ENCODE data around the gene CFAP58. TPM values are rescaled to one million over a fixed set of nuclear protein-coding genes. Genes with fewer than 3 reads are reported as not detected.

Gene CFAP58
- total RNA-seq, 1 experiment from 2014 or later = 0.26 TPM

DNA sequence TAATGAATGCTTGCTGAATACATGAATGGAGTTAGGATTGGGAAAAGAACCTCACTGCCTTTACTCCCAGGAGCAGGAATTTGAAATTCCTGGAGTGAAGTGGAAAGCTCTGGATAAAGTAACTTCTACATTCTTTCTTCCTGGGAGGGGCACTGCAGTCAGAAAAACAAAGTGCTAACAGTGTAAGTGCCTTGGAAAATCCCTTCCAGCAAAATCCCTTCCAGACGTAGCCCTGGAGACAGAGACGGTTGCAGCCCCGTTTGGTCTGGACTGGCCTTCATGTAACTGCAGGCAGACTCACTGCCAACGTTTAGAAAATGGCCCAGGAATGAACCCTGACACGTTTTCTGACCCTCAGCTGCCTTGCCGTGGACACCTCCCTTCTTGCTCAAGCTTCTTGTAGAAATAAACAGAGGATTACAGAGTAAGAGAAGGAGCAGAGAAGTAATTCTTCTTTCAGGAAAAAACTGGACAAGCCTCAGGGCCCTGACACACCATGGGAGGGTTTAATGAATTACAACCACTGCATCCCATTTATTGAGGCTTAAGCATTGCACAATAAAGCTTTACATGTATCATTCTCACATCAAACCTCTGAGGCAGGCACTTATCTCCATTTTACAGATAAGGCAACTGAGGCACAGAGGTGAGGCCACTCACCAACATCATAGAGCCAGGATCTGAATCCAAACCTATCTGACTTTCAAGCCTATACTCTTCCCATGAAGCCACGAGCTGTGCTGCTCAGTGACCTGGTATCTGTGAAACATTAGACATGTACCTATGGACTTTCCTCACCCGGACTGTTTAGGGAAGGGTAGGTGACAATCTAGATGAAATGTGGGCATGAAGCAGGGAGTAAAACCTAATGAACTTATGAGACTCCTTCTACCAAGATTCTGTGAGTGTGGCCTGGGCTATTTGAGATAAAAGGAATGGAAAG, 23.2 kb upstream of the CFAP58 start:
- DNase-seq = no peak
- H3K9me3 ChIP-seq (ENCODE audit: low read length) = no peaks in the 10 kb centered on the region
- H3K9me2 ChIP-seq (replicated peaks; ENCODE audit: insufficient read depth, low read length) = no peaks in the 10 kb centered on the region
- H3K4me1 ChIP-seq (ENCODE audit: low read length) = peaks cover 37% of the 10 kb centered on the region
- no peak overlapping the region for H3K4me2 ChIP-seq (ENCODE audit: low read depth, low read length, poor library complexity, severe bottlenecking)
- no peaks in the 10 kb centered on the region for H3K36me3 ChIP-seq (ENCODE audit: insufficient read depth, low read length)
- no peak overlapping the region for H2AFZ ChIP-seq (ENCODE audit: low read length)
- no peaks in the 10 kb centered on the region for H3K27me3 ChIP-seq (ENCODE audit: low read length)
- no peak overlapping the region for H3K27ac ChIP-seq (ENCODE audit: low read length)
- H3K4me3 ChIP-seq (ENCODE audit: low read length) = no peak overlapping the region
- peaks cover 3% of the 10 kb centered on the region; the same call in 1 of the 2 replicates for H3K79me2 ChIP-seq (ENCODE audit: low read length)
- peaks cover 94% of the 10 kb centered on the region for H4K20me1 ChIP-seq (ENCODE audit: insufficient read depth, low read depth, low read length)
- no peak overlapping the region for H3K9ac ChIP-seq (ENCODE audit: low read length)

DNA sequence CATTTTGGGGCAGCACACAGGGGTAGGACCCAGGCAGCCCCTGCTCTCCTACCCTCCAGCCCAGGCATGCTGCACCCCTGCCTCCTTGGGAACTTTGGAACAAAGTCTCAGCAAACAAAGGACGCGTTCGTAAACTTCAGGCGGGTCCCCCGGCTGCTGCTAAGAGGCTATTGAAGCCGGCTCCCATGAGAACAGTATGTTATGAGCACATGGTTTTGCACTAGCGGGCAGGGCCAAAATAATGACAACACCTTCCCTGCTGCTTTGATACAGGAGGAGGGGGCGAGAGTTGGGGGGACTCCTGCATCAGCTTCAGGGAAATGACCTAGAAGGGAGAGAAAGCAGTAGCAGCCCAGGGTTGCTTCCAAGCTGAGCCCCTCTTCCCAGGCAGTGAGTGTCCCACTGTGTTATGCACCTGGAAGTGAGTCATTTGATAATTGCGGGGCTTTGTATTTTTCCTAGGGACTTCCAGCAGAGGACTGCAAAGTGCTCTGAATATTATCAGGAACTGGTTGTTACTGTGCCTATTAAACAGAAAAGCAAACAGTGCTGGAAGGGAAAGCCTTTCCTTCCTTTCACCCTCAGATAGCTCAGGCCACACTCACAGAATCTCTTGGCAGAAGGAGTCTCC, 22.3 kb upstream of the CFAP58 start:
- Histone ChIP-seq H3K27me3 (ENCODE audit: low read length) (no peaks in the 10 kb centered on the region), H3K9me2 (replicated peaks; ENCODE audit: insufficient read depth, low read length) (no peaks in the 10 kb centered on the region), H2AFZ (ENCODE audit: low read length) (no peak overlapping the region), H3K79me2 (ENCODE audit: low read length) (peaks cover 5% of the 10 kb centered on the region; the same call in 1 of the 2 replicates), H4K20me1 (ENCODE audit: insufficient read depth, low read depth, low read length) (peaks cover 98% of the 10 kb centered on the region), H3K4me3 (ENCODE audit: low read length) (no peak overlapping the region), H3K27ac (ENCODE audit: low read length) (no peak overlapping the region), H3K9me3 (ENCODE audit: low read length) (no peaks in the 10 kb centered on the region), H3K9ac (ENCODE audit: low read length) (no peak overlapping the region), H3K4me2 (ENCODE audit: low read depth, low read length, poor library complexity, severe bottlenecking) (no peak overlapping the region), H3K36me3 (ENCODE audit: insufficient read depth, low read length) (no peaks in the 10 kb centered on the region), H3K4me1 (ENCODE audit: low read length) (peaks cover 46% of the 10 kb centered on the region)
- no peak for DNase-seq

DNA sequence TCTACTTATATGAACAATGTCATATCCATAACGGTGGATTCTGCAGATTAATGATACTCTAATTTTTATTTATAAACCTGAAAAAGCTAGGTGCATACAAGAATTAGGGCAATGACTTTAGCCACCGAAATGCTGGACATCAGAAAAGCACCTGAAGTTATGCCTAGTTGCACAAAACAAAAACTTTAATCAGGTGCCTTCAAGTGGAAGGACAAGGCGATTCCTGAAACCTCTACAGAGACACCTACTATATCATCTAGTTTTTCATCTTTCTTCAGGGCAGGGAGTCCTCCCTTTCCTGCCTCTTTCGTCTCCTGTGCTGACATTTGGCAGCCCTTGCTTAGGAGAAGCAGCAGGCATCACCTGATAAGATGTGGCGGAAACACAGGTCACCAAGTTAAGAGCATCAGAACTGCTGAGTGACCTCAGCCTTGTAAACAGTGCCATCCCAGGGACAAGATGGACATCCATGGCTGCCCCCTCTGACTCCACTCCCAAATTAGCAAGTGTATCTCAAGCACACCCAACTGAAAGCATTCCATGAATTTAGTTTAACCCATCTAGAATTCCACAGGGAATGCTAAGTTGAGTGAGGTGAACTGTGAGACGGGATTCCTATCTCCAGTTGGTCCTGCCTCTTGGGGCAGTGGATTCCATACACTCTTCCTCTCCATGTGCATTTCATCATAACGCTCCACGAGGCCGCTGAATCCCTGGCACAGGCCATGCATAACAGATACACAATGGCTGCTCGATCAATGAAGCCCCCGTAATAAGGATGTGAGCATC, 21.2 kb upstream of the CFAP58 start:
- H3K9ac ChIP-seq (ENCODE audit: low read length) = no peak overlapping the region

DNA sequence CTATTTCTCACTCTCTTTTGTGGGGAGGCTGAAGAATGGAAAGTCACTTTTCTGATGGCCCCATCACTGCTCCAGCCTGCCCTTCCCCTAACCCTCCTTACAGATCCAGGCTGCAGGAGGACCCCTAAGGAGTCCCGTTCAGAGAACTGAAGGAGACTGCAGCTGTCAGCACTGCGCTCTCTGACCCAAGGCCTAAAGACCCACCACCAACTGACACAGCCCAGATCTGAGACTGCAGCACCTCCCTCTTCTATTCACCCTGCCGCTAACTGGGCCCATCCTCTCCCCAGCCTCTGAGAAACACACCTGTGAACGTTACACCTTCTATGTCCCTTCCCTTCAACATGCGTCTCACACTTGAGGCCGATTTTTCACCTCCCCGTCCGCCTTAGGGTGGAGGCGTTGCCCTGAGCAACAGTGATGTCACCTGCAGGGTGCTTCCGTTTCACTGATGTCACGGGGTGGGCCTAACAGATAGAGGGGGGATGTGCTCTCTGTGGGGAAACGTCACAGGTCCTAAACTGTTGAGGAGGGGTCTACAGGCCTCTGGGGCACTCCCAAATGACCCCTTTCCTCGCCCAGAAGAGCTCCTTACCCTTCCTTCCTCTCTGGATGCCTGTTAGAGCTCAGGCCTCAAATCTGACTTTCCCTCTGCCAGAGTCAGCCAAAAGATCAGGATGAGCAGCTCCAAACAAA, 20.5 kb upstream of the CFAP58 start:
- Histone ChIP-seq H3K79me2 (ENCODE audit: low read length) (peaks cover 5% of the 10 kb centered on the region; the same call in 1 of the 2 replicates), H3K9me2 (replicated peaks; ENCODE audit: insufficient read depth, low read length) (no peaks in the 10 kb centered on the region), H2AFZ (ENCODE audit: low read length) (no peak overlapping the region), H3K4me1 (ENCODE audit: low read length) (peaks cover 56% of the 10 kb centered on the region), H3K27me3 (ENCODE audit: low read length) (no peaks in the 10 kb centered on the region), H3K4me2 (ENCODE audit: low read depth, low read length, poor library complexity, severe bottlenecking) (no peak overlapping the region), H3K36me3 (ENCODE audit: insufficient read depth, low read length) (no peaks in the 10 kb centered on the region), H3K9ac (ENCODE audit: low read length) (no peak overlapping the region), H3K4me3 (ENCODE audit: low read length) (no peak overlapping the region), H3K27ac (ENCODE audit: low read length) (no peak overlapping the region), H3K9me3 (ENCODE audit: low read length) (no peaks in the 10 kb centered on the region), H4K20me1 (ENCODE audit: insufficient read depth, low read depth, low read length) (peaks cover 87% of the 10 kb centered on the region)
- no peak for DNase-seq

More for the DNA sequence above, 21.2 kb upstream of the CFAP58 start:
- no peaks in the 10 kb centered on the region for H3K9me3 ChIP-seq (ENCODE audit: low read length)
- no peak overlapping the region for H3K4me3 ChIP-seq (ENCODE audit: low read length)
- no peaks in the 10 kb centered on the region for H3K36me3 ChIP-seq (ENCODE audit: insufficient read depth, low read length)
- H2AFZ ChIP-seq (ENCODE audit: low read length) = no peak overlapping the region
- H3K27ac ChIP-seq (ENCODE audit: low read length) = no peak overlapping the region
- peaks cover 57% of the 10 kb centered on the region for H3K4me1 ChIP-seq (ENCODE audit: low read length)
- no peaks in the 10 kb centered on the region for H3K9me2 ChIP-seq (replicated peaks; ENCODE audit: insufficient read depth, low read length)
- H3K79me2 ChIP-seq (ENCODE audit: low read length) = peaks cover 5% of the 10 kb centered on the region; the same call in 1 of the 2 replicates
- H4K20me1 ChIP-seq (ENCODE audit: insufficient read depth, low read depth, low read length) = peaks cover 94% of the 10 kb centered on the region
- H3K4me2 ChIP-seq (ENCODE audit: low read depth, low read length, poor library complexity, severe bottlenecking) = no peak overlapping the region
- no peak for DNase-seq
- H3K27me3 ChIP-seq (ENCODE audit: low read length) = no peaks in the 10 kb centered on the region

DNA sequence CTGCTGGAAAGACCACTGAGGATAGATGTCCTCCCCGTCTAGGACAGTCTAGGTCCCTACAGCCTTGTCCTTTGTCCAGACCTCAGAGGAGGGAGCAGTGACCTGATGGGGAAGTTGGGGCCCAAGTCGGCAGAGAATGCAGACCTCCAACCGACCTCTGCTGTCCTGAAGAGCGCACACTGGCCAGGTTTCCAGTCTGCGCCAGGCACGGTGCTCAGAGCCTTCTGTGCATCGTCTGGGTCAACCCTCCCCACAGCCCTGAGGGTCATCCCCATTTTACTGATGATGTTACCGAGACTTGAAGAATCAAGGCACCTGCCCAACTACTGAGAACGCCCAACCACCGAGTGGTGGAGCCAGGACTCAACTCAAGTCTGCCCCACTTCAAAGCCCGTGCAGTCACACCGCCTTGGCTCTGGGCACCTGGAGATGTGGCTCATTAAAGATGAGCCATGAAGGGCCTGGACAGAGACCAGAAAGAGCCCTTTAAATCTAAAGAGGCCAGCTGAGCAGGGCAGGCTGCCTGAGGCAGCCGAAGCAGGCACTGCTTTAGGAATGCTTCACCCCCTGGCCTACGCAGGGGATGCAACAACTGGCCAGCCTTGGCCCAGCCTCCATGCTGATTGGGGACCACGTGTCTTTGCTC, 19.8 kb upstream of the CFAP58 start:
- no peaks in the 10 kb centered on the region for H3K9me3 ChIP-seq (ENCODE audit: low read length)
- peaks cover 55% of the 10 kb centered on the region for H3K4me1 ChIP-seq (ENCODE audit: low read length)
- no peak overlapping the region for H3K9ac ChIP-seq (ENCODE audit: low read length)
- no peak overlapping the region for H3K4me3 ChIP-seq (ENCODE audit: low read length)
- DNase-seq = no peak
- peaks cover 80% of the 10 kb centered on the region for H4K20me1 ChIP-seq (ENCODE audit: insufficient read depth, low read depth, low read length)
- H3K27ac ChIP-seq (ENCODE audit: low read length) = no peak overlapping the region
- H3K27me3 ChIP-seq (ENCODE audit: low read length) = no peaks in the 10 kb centered on the region
- H3K36me3 ChIP-seq (ENCODE audit: insufficient read depth, low read length) = no peaks in the 10 kb centered on the region
- H3K79me2 ChIP-seq (ENCODE audit: low read length) = 0 out of 2 replicates have a peak, but pooled peaks cover 2% of the 10 kb centered on the region
- no peak overlapping the region for H2AFZ ChIP-seq (ENCODE audit: low read length)
- no peak overlapping the region for H3K4me2 ChIP-seq (ENCODE audit: low read depth, low read length, poor library complexity, severe bottlenecking)
- no peaks in the 10 kb centered on the region for H3K9me2 ChIP-seq (replicated peaks; ENCODE audit: insufficient read depth, low read length)

DNA sequence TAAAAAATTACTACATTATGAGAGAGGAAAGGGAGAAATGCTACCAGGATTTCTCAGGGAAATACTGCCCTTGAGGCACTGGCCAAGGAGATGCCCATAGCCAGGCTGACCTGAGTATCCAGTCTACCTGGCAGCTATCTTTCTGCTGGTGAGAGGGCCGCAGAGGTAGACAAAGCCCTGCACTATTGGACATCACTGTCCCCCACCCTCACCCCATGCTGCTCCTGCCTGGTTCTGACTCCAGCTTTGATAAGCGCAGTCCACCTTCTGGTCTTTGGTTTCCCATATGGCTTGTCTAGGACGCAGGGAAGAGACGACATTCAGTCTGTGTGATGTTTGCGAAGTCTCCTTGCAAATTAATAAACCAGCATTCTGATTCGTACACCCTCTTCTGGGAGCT, 19.1 kb upstream of the CFAP58 start:
- H3K9me2 ChIP-seq (replicated peaks; ENCODE audit: insufficient read depth, low read length) = no peaks in the 10 kb centered on the region
- H3K27me3 ChIP-seq (ENCODE audit: low read length) = no peaks in the 10 kb centered on the region
- 0 out of 2 replicates have a peak, but pooled peaks cover 2% of the 10 kb centered on the region for H3K79me2 ChIP-seq (ENCODE audit: low read length)
- H3K4me3 ChIP-seq (ENCODE audit: low read length) = no peak overlapping the region
- peaks cover 73% of the 10 kb centered on the region for H4K20me1 ChIP-seq (ENCODE audit: insufficient read depth, low read depth, low read length)
- H3K36me3 ChIP-seq (ENCODE audit: insufficient read depth, low read length) = no peaks in the 10 kb centered on the region
- H3K4me2 ChIP-seq (ENCODE audit: low read depth, low read length, poor library complexity, severe bottlenecking) = peak overlapping the region; percentile 38
- no peaks in the 10 kb centered on the region for H3K9me3 ChIP-seq (ENCODE audit: low read length)
- no peak overlapping the region for H2AFZ ChIP-seq (ENCODE audit: low read length)
- H3K9ac ChIP-seq (ENCODE audit: low read length) = no peak overlapping the region
- H3K27ac ChIP-seq (ENCODE audit: low read length) = no peak overlapping the region
- peaks cover 55% of the 10 kb centered on the region for H3K4me1 ChIP-seq (ENCODE audit: low read length)
- DNase-seq = no peak

DNA sequence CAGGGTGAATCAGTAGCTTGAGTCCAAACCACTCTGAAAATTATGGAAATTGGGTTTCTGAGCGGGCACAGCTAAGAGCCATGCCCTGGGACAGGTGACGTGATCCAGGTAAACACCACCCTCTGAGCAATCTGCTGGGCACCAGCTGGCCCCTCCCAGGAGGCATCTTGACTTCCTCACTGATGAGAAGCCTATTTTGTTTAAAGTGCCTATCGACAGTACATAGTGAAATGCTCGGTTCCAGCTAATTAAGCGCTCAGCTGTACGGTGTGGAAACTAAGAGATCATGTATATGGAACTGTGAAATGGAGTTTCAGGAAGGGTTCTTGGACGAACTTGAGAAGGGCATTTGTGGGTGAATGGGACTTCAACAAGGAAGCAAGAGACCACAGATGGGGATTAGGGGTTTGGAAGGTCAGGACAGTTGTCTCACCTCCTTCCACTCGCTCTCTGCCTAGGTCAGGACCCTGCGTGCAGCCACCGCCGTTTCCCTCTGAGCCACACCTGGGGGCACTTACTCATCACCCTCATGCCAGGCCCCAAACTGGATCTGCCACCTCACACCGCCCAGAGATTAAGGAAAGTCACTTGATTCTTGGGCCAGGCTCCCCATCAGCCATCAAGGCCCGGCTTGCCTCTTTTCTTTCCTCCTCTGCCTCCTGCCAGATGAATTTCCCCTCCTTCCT, 18.5 kb upstream of the CFAP58 start:
- H2AFZ ChIP-seq (ENCODE audit: low read length) = no peak overlapping the region
- H3K9me3 ChIP-seq (ENCODE audit: low read length) = no peaks in the 10 kb centered on the region
- peaks cover 68% of the 10 kb centered on the region for H4K20me1 ChIP-seq (ENCODE audit: insufficient read depth, low read depth, low read length)
- H3K4me3 ChIP-seq (ENCODE audit: low read length) = no peak overlapping the region; the same call in 1 of the 2 replicates
- H3K36me3 ChIP-seq (ENCODE audit: insufficient read depth, low read length) = no peaks in the 10 kb centered on the region
- H3K4me2 ChIP-seq (ENCODE audit: low read depth, low read length, poor library complexity, severe bottlenecking) = peak overlapping the region; percentile 38
- H3K4me1 ChIP-seq (ENCODE audit: low read length) = peaks cover 50% of the 10 kb centered on the region
- H3K27me3 ChIP-seq (ENCODE audit: low read length) = no peaks in the 10 kb centered on the region
- peak overlapping the region; percentile 15; the same call in 1 of the 2 replicates for H3K9ac ChIP-seq (ENCODE audit: low read length)
- no peaks in the 10 kb centered on the region for H3K9me2 ChIP-seq (replicated peaks; ENCODE audit: insufficient read depth, low read length)
- peak; percentile 73 for DNase-seq
- H3K79me2 ChIP-seq (ENCODE audit: low read length) = 0 out of 2 replicates have a peak, but pooled peaks cover 2% of the 10 kb centered on the region
- no peak overlapping the region for H3K27ac ChIP-seq (ENCODE audit: low read length)
